COLO668 (cell line): ENCODE measurements around the gene RASGEF1C.

Experiments
- DNase-seq: peaks from one replicate; lab custom pipeline; 2025; ENCODE audit not compliant: unreplicated experiment; lab: John Stamatoyannopoulos, UW

RASGEF1C gene

DNA sequence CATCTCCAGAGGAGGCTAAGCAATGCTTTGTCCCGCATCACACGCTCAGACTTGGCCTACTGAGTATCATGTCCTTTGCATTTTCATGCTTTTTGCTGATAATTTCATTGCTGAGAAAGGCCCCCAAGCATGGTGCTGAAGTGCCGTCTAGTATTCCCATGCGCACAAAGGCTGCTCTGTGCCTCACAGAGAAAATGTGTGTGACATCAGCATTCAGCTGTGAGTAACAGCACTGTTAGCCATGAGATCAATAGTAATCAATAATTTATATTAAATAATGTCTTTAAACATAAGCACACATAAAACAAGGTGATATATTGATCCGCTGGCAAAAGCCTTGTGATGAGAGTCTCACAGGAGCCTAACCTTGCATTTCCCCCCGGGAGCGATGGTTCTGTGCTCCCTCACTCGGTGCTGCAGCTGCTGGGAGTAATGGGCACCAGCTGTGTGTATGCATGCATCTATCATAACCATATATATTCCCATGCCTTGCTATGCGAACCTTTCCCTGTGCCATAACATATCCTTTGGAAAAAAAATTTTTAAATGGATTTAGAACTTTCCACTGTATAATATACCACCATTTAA is 87.1 kb downstream of the RASGEF1C start:
- DNase-seq: no peak

DNA sequence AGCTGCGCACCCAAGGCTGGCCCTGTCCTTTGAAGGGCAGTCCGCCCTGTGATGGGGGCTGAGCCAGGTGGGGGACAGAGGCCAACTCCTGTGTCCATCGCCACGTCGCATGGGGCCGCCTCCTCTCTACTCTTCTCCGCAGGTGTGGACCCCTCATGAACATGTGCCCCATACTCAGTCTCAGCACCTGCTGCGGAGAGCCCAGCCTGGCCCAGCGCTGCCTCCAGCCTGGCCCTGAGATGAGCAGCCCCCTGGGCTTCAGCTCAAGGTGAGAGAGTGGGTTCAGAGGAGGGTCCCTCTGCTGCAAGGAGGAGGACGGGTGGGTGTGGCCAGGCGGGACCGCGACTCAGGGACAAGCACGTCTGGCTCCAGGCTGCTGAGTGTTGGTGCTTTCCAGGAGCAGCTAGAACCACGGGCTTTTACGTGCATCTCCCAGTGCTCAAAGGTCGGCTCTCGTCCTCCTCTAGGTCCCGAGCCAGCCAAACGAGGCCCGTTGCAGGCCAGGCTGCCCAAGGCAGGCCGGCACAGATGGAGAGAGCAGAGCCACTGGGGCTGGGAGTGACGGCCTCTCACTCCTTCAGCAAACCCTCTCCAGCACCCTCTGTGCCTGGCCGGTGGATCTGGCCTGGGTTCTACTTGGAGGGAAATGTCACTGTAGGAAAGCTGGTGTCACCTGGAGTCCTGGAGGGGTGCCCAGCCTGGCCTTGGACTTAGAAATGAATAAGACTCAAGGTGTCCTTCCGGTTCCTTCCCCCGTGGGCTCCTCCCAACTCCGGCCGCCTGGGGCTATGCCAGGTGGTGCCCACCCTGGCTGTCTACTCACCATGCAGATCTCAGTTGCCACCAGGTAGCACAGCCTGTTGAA is 88.5 kb downstream of the RASGEF1C start:
- DNase-seq: no peak

DNA sequence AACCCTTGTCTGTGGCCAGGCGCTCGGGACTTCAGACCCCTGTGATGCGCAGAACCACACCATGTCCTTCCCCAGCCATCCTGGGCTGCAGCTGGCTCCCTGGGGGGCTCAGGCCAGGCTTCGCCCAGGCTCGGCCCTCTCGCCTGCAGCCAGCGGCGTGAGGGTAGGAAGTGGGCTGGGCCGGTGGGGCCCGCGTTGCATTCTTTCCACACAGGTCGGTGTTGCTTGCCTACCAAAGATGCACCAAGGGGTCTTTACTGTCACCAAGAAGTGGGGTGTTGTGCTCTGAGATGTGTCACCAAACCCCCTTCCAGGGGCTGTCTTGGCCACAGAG is 89.1 kb downstream of the RASGEF1C start:
- DNase-seq: no peak

DNA sequence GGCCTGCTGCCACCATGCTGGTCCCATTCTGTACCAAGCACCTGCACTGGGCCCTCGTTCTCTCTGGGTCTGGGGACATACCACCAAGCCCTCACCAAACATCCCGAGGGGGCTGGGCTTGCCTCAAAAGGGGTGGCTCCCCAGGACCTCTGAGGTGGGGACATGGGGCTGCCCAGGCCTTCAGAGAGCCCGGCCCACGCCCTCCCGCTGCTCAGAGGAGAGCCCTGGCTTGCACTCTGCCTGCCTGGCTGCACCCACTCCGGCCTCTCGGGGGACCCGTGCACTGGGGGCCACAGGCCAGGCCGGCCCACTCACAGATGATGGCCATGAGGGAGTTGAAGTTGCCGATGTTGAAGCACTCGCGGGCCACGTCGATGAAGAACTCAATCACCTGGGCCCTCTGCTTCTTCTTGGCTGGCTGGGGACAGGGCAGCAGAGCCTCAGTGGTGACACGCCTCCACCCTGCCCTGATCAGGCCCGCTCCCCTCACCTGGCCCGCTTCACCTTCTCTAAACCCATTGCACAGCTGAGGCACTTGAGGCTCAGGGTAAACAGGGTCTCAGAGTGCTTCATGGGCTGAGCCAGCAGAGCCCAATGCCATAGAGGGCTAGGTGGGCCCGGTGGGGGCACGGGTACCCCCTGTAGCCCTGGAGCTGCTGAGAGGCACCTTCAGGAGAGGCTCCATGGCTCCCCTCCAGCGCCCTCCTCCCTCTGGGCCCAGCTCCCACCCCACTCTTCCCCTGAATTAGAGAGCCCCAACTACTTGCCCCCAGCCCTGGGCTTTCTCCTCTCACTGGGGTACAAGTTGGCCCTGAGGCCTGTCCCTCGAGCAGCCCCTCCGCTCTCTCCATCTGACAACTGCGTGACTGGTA is 89.7 kb downstream of the RASGEF1C start:
- no peak for DNase-seq

DNA sequence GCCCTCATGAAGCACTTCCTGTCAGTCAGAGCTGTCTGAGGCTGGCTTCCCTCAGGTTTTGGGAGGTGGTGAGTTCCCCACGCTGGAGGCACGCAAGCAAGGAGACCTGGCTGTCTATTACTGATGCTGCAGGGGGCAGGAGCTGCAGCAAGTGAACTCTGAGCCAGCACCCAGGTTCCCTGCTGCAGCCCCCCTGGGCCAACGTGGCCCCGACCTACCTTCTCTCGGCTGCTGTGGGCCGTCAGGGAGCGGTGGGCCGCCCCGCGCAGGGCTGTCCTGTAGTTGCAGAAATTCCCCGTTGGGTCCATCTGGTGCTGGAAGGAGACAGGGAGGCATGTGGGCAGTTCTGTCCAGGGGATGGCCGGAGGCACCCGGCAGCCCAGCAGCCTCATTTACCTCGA is 90.6 kb downstream of the RASGEF1C start:
- DNase-seq: no peak

DNA sequence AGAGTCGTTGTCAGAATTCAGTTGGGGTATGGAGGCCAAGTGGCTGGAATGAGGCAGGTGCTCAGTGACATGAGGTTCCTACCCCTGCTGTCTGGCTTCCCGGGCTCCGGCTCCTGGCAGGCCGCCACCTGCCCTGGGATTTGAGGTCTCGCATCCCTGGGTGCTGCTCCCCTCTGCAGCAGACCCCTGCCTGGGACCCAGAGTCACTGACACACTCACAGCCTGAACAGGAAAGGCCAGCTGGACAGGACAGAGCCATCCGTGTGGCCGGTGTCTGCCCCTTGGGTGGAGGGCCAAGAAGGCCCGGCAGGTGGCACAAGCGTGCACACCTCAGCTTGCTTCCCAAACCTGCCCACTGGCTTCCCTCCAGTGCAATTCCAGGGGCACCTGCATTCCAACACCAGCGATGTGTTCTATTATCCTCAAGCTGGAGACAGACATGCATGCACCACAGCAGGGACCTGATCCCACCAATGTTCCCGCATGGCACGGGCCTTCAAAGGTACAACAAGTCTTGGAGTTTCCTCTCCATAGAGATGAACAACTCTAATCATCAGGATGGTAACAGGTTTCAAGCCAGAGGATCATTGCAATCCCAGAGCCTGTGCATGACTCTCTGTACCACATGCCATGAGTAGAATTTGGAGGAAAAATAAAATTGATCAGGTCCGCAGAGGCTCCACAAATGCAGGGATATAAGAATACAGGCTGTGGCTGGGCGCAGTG is 91.8 kb downstream of the RASGEF1C start:
- peak; percentile 30 for DNase-seq

DNA sequence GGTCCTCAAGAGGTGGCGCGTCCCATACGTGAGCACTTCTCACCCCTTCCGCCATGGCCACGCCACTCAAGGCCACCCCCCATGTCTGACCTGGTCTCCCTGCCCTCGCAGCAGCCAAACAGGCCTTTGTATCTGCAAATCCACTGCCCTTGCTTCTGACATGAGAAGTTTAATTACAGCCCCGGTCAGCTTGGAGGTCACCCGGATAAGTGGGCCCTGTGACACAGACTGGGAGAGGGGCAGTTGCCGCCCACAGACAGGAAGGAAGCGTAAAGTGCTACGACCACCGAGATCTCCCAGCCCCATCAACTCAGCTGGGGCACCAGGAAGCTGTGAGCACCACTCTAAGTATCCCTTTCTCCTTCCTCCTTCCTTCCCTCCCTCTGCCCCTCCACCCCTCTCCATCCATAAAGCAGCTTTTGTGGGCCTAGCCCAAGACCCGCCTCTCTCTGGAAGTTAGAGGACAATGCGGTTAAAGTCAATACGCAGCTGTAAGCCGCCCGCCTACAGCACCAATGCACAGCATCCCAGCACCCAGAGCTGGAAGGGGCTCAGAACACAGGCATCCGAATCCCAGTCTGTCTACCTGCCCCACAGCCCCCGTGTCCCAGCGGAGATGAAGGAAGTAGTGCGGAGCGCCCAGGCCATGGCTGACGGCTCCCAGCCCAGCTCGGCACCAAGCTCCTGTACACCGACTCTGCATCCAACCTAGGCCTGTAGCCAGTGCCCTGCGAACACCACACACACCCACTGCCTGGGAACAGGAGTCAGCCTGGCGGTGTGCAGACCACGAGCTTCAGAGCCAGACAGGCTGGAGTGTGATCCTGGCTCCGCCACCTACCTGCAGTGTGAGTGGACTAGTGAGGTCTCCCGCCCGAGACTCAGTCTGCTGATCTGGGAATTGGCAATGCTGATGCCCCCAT is 92.7 kb downstream of the RASGEF1C start:
- DNase-seq: no peak

DNA sequence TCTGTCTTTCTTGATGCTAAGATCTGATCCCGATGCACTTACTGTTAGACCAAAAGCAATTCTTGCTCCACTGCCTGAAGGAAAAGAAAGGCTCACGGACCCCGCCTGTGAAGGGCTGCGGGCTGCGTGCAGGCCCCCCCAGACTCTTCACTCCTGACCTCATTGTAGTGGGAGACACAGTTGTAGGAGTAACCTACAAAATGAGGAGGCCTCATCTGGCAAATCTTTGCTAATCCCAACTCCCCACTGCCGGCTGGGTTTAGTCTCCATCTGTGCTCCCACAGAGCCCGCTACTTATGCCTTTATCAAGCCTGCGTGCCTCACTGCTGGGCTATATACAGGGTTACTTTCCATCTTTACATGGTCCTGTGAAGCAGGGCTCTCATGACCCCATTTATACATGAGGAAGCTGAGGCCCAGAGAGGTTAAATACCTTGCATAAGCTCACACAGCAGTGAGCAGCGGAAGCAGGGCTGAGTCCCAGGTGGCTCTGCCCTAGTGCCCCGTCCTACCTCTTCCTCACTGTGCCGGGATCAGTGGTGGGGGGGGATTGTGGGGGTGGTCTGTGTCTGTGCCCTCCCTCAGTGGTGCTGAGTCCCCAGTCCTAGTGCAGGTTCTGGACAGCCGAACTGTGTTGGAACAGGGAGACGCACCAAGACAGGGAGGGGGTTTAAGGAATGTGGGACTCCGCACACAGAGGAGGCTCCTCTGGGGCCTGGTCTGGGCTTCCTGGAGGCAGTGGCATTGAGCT is 93.5 kb downstream of the RASGEF1C start:
- DNase-seq: no peak

DNA sequence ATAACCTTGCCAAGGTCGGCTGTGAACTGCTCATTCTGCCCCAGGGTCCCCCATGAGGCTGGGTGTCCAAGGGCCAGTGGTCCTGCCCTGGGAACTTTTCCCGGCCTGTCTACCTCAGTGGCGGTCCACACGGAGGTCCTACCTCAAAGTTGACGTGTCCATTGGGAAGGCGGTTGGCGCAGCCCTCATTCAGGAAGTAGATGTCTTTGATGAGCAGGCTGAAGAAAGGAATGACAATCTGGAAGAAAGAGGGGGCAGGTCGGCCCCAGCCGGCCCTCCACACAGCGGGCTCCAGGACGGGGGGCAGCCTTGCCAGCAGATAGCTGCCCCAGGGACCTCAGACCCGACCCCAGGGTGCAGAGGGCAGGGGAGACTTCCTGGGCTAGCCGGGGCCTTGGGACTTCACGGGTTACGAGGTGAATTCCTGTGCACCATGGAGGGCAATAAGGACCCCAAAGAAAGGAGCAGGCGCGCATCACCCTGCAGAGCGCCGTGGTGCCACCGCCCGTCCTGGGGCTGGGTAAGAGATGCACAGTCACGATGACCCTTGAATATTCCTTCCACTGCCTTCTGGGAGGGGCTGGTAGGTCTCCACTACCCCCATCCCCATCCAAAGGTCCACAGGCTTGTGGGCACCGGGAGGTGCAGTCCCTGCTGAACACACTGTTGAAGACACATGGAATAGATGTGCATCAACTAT is 94.6 kb downstream of the RASGEF1C start:
- no peak for DNase-seq

DNA sequence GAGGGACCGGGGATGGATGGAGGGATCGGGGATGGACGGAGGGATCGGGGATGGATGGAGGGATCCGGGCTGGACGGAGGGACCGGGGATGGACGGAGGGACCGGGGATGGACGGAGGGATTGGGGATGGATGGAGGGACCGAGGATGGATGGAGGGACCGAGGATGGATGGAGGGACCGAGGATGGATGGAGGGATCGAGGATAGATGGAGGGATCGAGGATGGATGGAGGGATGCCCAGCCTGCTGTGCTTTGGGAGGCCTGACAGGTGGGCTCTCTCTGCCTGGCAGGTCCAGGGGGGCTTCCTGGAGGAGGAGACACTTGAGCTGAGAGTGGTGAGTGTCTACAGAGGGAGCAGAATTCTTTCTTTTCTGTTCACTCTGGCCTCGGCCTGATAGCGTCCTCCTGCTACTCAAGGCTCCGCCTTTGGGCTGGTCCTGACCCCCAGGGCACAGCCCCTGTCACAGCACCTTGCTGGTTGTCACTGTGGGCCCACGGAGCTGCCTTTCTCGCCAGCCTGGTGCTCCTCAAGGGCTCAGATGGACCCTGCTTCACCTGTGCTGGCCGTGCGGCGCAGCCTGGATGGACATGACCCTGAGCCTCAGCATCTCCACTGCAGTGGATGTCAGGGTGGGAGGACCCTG is 95.2 kb downstream of the RASGEF1C start:
- DNase-seq: no peak

DNA sequence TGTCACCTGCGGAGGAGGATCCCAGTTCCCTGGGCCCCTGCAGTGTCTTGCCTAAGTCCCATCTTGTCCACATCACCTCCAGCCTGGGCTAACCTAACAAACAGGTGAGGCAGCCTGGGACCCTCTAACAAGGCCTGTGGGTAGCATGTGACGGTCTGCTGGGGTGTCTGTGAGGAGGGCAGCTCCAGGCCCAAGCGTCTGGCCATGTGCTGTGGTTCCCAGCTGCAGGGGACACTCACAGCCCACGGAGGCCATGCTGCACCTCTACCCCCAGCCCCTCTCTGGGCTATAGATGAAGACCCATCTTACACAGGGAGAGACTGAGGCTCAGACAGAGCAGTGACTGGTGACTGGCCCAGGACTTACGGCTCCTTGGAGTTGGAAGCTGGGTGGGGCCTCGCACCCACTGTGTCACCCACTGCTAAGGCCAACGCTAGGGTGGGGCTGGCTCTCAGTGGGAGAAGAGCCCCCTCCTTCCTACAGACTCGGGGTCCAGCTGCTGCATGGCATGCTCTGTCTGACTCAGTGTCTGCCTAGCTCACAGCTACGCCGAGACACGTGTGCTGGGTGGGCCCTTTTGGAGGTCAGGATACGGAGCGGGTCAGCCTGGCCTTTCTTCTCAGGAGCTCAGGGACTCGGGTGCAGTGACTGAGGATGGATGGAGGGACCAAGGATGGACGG is 96.7 kb downstream of the RASGEF1C start:
- no peak for DNase-seq

DNA sequence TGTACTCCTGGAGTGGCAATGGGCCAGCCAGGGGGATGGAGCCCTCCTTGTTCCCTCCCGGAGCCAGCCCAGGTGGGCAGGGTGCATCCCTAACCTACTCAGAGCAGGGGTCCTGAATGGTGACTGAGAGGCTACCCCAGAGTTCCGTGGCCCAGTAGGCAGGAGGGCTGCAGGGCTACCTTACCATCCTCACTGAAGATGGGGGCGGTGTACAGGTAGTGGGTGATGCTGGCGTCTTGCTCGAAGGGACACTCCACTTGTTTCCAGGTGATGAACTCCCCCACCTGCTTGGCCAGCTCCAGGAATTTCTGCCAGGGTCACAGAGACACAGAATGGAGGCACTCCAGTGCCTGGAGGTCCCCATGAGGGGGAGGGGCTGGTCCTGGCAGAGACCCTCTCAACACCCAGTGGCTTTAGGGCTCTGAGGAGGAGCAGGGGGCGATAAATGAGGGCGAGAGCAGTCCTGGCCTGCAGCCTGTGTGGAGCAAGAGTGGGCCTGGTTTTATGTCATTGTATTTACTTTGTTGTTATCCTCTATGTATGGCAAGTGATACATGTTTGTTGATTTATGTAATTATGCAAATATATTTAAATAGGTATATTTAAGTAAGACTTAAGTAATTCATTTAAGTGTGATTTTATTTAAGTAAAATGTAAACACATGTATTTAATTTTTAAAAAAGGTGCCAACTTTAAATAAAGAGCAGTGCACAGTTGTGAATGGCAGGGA is 97.6 kb downstream of the RASGEF1C start:
- no peak for DNase-seq

DNA sequence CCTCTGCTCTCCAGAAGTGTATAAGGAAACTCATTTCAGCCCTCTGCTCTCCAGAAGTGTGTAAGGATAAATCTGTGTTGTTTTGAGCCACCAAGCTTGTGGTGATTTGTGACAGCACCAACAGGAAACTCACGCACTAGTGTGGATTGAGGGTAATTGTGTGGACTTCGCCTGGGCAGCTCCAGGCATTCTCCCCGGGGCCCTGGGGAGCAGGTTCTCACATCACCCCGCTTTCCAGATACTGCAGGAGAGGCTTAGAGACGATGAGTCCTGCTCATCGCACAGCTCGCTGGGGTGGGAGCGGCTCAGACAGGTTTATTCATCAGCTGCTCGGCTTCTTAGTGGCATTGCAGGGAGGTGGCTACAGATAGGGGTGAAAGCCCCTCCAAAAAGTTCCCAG is 99.1 kb downstream of the RASGEF1C start:
- DNase-seq: no peak

DNA sequence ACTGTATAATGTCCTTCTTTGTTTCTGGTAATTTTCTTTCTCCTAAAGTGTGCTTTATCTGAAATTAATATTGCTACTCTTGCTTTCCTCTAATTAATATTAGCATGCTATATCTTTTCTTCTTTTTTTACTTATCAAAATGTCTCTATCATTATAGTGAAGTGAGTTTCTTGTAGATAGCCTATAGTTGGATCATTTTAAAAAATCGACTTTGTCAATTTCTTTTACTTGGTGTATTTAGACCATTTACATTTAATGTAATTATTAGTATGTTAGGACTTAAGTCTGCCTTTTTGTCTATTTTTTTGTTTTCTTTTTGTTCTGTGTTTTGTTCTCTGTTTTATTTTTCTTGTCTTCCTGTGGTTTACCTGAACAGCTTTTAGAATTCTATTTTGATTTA is 102.0 kb downstream of the RASGEF1C start:
- no peak for DNase-seq

DNA sequence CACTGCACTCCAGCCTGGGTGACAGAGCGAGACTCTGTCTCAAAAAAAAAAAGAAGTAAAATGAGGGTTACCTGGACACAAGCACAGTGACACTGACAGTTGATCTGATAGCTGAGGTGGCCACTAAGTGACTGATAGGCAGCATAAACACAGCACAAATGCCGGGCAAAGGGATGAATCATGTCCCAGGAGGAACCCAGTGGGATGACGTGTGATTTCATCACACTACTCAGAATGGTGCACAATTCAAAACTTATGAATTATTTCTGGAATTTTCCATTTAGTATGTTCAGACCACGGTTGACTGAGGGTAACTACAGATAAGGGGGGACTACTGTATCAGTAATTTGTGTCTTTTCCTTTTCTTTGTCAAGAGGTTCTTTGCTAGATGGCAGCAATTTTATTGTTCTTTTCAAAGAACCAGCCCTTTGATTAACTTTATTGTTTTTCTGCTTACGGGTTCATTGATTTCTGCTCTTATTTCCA is 103.1 kb downstream of the RASGEF1C start:
- DNase-seq: no peak

DNA sequence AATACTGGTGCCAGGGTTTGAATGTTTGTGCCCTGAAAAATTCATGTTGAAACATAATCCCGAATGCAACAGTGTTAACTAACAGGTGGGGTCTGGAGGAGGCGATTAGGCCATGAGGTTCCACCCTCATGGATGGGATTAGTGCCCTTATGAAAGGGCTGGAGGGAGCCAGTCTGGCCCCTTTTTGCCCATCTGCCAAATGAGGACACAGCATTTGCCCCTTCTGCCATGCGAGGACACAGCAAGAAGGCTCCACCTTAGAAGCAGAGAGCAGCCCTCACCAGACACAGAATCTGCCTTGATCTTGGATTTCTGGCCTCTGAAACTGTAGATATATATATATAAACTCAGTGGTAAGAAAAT is 104.9 kb downstream of the RASGEF1C start:
- no peak for DNase-seq
